GM12878 (cell line): ENCODE data around the gene RASL12. TPM values are rescaled to one million over a fixed set of nuclear protein-coding genes. Genes with fewer than 3 reads are reported as not detected.

Experiments
- ATAC-seq: fragments of 200-7000 bp; cut with Tn5 transposase; 3 replicates; pipeline ENCODE4 v1.9.1; 2020; ENCODE audit warnings: mild to moderate bottlenecking, moderate library complexity
- BruUV-seq: library from RNA; stranded (reverse); fragments of 400-500 nt; replicated peaks from 2 replicates; lab custom pipeline; 2021; lab: Mats Ljungman, UMichigan
- CTCF ChIA-PET: fragments of 300-600 bp; sonication (Branson Sonifier 250); formaldehyde crosslinking; extraction: SDS; loops from one replicate; lab custom pipeline; 2021; ENCODE audit warnings: inconsistent platforms; lab: Yijun Ruan, JAX
- POLR2A ChIA-PET: fragments of 350-600 bp; formaldehyde crosslinking; extraction: SDS; loops from one replicate; lab custom pipeline; 2021; ENCODE audit warnings: inconsistent platforms; lab: Charles Lee
- RAD21 ChIA-PET: fragments of 300-600 bp; sonication (Branson Sonifier 250); formaldehyde crosslinking; loops from one replicate; lab custom pipeline; 2023; ENCODE audit warnings: antibody characterized with exemption; ENCODE audit not compliant: unreplicated experiment; lab: Charles Lee
- SMC1A ChIA-PET: fragments of 300-600 bp; sonication (Branson Sonifier 250); formaldehyde crosslinking; loops from one replicate; lab custom pipeline; 2023; ENCODE audit not compliant: unreplicated experiment, uncharacterized antibody; lab: Charles Lee
- DNase-seq: peaks from one replicate; pipeline ENCODE4 v3.0.0-alpha.2; 2011; ENCODE audit warnings: low read depth, low spot score
- FAIRE-seq: peaks from 3 replicates; lab custom pipeline; 2011; peaks lifted over from hg19 to GRCh38; lab: Jason Lieb, UNC
- H2AFZ ChIP-seq: 2 replicates; pipeline ENCODE4 v1.6.0; 2011; ENCODE audit warnings: low read depth, low read length, control low read depth; ENCODE audit not compliant: control insufficient read depth
- H3K27ac ChIP-seq: 2 replicates; pipeline ENCODE4 v1.5.1; 2011; ENCODE audit warnings: control low read depth; ENCODE audit not compliant: control insufficient read depth, insufficient read depth
- H3K27me3 ChIP-seq, 2 experiments: replicated peaks in 1 of 2; 2 replicates each; pipeline versions ENCODE4 v1.6.0 to v1.6.1; 2011; ENCODE audit warnings: low read length in 1 of 2; ENCODE audit not compliant: control insufficient read depth in 2 of 2, insufficient read depth in 2 of 2
- H3K36me3 ChIP-seq, 2 experiments: 2 replicates each; pipeline ENCODE4 v1.5.1; 2011; ENCODE audit warnings: low read length in 1 of 2; ENCODE audit not compliant: control insufficient read depth in 2 of 2, insufficient read depth in 2 of 2
- H3K4me1 ChIP-seq: 2 replicates; pipeline ENCODE4 v1.6.1; 2011; ENCODE audit warnings: mild to moderate bottlenecking, low read length, moderate library complexity, mixed read lengths; ENCODE audit not compliant: control insufficient read depth, insufficient read depth
- H3K4me2 ChIP-seq: 2 replicates; pipeline ENCODE4 v1.6.0; 2011; ENCODE audit warnings: control low read depth; ENCODE audit not compliant: control insufficient read depth, insufficient read depth
- H3K4me3 ChIP-seq: fragments of 200-600 bp; sonication (generic); 2 replicates; pipeline ENCODE4 v1.5.1; 2016
- H3K79me2 ChIP-seq: 2 replicates; pipeline ENCODE4 v1.6.0; 2011; ENCODE audit warnings: low read length; ENCODE audit not compliant: control insufficient read depth, insufficient read depth
- H3K9ac ChIP-seq: 2 replicates; pipeline ENCODE4 v1.8.0; 2011; ENCODE audit warnings: low read length, control low read depth, mixed read lengths; ENCODE audit not compliant: control insufficient read depth, insufficient read depth
- H3K9me3 ChIP-seq: replicated peaks from 3 replicates; pipeline ENCODE4 v1.5.1; 2011; ENCODE audit warnings: mild to moderate bottlenecking, low read length; ENCODE audit not compliant: control insufficient read depth, insufficient read depth
- H4K20me1 ChIP-seq: 2 replicates; pipeline ENCODE4 v1.6.0; 2011; ENCODE audit not compliant: control insufficient read depth, insufficient read depth
- ASH2L ChIP-seq: fragments of 300-600, 200-600 bp; sonication (generic); IDR thresholded peaks from 2 replicates; pipeline ENCODE4 v1.6.1; 2017; ENCODE audit warnings: low read depth, mild to moderate bottlenecking, borderline replicate concordance
- EGR1 ChIP-seq, 2 experiments: IDR thresholded peaks; 1 replicate in 1 of 2; 2 replicates in 1 of 2; pipeline ENCODE4 v1.6.1; 2011 to 2012; ENCODE audit warnings: low read depth in 2 of 2, low read length in 2 of 2, borderline replicate concordance in 1 of 2, mild to moderate bottlenecking in 1 of 2, moderate library complexity in 1 of 2
- LARP7 ChIP-seq: fragments of 450-650 bp; IDR thresholded peaks from 2 replicates; pipeline ENCODE4 v1.6.1; 2017; ENCODE audit warnings: mild to moderate bottlenecking
- POLR2AphosphoS5 ChIP-seq: IDR thresholded peaks from 2 replicates; pipeline ENCODE4 v1.6.1; 2011; ENCODE audit warnings: mild to moderate bottlenecking, low read length, inconsistent platforms
- RUNX3 ChIP-seq: IDR thresholded peaks from 2 replicates; pipeline ENCODE4 v1.6.1; 2012; ENCODE audit warnings: low read length, inconsistent platforms
- ZBTB4 ChIP-seq: fragments of 450-650 bp; formaldehyde crosslinking; IDR thresholded peaks from 2 replicates; pipeline ENCODE4 v1.4.0; 2022; ENCODE audit warnings: mild to moderate bottlenecking, moderate library complexity
- WGBS: methylation state at CpG from one replicate; pipeline ENCODE4 v1.1.6; 2016; ENCODE audit warnings: low lambda C conversion rate; ENCODE audit not compliant: insufficient replicate concordance, insufficient coverage; ENCODE audit errors: missing lambda C conversion rate; 5-methylcytosine and 5-hydroxymethylcytosine counted together
- in situ Hi-C: fragments of 300-500 bp; cut with MboI; formaldehyde crosslinking; loops from 9 replicates; pipeline ENCODE4 v1.14.3; 2018; ENCODE audit warnings: mixed read lengths
- intact Hi-C: fragments of 100-400 bp; cut with micrococcal nuclease; formaldehyde crosslinking; loops from one replicate; pipeline ENCODE4 v1.14.2; 2022; ENCODE audit not compliant: unreplicated experiment
- polyA plus RNA-seq, 11 experiments: library from polyadenylated mRNA; depleted of rRNA in 4 of 11; unstranded in 6 of 11; stranded (reverse) in 5 of 11; fragments of >200 nt; fragmentation: Nextera tagmentation in 4 of 11; fragmentation: Illumina TruSeq in 1 of 11; extraction: Ambion mirVana in 4 of 11; extraction: Trizol in 1 of 11; gene quantifications; 1 replicate in 1 of 11; 2 replicates in 10 of 11; pipeline versions ENCODE4 v1.2.1 to v1.2.3, GENCODE V29; 2011 to 2016; ENCODE audit warnings: inconsistent platforms in 2 of 11, missing spikeins in 2 of 11, low read depth in 1 of 11
- total RNA-seq, 4 experiments: library from RNA; depleted of rRNA in 3 of 4; stranded (reverse); fragments of >200 nt in 3 of 4; fragmentation: Illumina TruSeq in 1 of 4; extraction: Trizol in 1 of 4; gene quantifications; 2 replicates each; pipeline versions ENCODE4 v1.2.1 to v1.2.3, GENCODE V29; 2013 to 2021
- TF ChIP-seq, protein P1 (sequence below): fragments of 150-350 bp; IDR thresholded peaks from 2 replicates; pipeline ENCODE4 v1.6.1; 2014; ENCODE audit warnings: mild to moderate bottlenecking, low read depth, low read length

The RASL12 gene
- total and polyA plus RNA-seq, 10 of the 15 experiments (the other 5 are each of a cell fraction or from before 2014, with no cell fraction given): 0.06 to 0.10 TPM; not detected in 8

GRCh38 chr15:65067317-65067644 lies 510 bp downstream of the RASL12 start:
- SMC1A ChIA-PET: no interaction called here
- Histone ChIP-seq H2AFZ (no peak overlapping the region), H3K27ac (no peak overlapping the region), H3K9me3 (no peaks in the 10 kb centered on the region), H3K4me1 (no peaks in the 10 kb centered on the region), H3K9ac (no peak overlapping the region), H3K4me2 (no peak overlapping the region), H3K36me3 (no peaks in the 10 kb centered on the region), H3K27me3 (peaks cover 0 to 2% of the 10 kb centered on the region in 2 experiments), H3K4me3 (no peak overlapping the region), H4K20me1 (no peaks in the 10 kb centered on the region), H3K79me2 (no peaks in the 10 kb centered on the region)
- DNase-seq (no peak), FAIRE-seq (no peak), ATAC-seq (no peak)
- intact Hi-C loops: no loop called here
- in situ Hi-C loops: no loop called here
- TF ChIP-seq EGR1 (IDR thresholded peaks at IDR 0.05; ENCODE audit: borderline replicate concordance in 1 of 2, low read depth in 2 of 2, low read length in 2 of 2): no peak
- TF ChIP-seq, protein P1, sequence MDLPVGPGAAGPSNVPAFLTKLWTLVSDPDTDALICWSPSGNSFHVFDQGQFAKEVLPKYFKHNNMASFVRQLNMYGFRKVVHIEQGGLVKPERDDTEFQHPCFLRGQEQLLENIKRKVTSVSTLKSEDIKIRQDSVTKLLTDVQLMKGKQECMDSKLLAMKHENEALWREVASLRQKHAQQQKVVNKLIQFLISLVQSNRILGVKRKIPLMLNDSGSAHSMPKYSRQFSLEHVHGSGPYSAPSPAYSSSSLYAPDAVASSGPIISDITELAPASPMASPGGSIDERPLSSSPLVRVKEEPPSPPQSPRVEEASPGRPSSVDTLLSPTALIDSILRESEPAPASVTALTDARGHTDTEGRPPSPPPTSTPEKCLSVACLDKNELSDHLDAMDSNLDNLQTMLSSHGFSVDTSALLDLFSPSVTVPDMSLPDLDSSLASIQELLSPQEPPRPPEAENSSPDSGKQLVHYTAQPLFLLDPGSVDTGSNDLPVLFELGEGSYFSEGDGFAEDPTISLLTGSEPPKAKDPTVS: no peak
- CTCF ChIA-PET: no interaction called here
- POLR2A ChIA-PET: interaction anchor here (0.7 kb wide), 1 partner anchor 10 kb away, joined by 3 read pairs; no protein-coding TSS in a partner anchor
- BruUV-seq: no TSS peak
- 39% methylated on average over 5 of the region's 8 CpGs for WGBS
- RAD21 ChIA-PET: no interaction called here

DNA sequence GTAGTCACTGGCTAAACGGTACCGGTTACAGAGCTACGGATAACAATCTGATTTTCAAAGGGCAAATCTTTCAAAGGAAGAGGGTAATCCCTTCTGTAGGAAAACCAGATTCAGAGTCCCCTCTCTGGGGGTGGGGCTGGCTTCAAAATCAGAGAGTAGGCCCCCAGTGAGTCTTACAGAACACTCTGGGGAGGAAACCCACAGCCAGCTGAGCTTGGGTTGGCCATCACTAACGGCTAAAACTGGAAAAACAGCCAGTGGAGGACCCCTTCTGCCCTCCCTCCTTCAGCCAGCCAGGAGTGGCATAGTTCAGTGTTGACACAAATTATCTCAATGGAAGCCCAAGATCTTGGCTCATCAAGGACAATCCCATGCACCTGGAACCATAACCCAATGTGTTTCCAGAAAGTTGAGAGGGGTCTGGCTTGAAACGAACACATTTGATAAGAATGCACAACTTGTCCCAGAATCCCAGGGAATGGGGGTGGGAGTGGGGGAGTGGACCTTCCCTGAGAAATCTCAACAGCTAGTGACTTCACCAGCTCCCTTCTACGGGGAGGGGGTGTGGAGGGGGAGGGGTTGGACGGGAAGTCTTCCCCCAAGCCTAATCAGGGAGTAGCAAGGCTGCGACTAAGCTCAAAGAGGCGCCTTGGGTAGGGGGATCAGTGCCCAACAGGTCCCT lies 1.0 kb downstream of the RASL12 start:
- in situ Hi-C loops: no loop called here
- no peaks in the 10 kb centered on the region for H4K20me1 ChIP-seq
- H3K27me3 ChIP-seq: peaks cover 0 to 2% of the 10 kb centered on the region in 2 experiments
- FAIRE-seq: no peak
- CTCF ChIA-PET: interaction anchor here (0.6 to 1.1 kb wide), 3 partner anchors 14 to 257 kb away, joined by 3 read pairs; no protein-coding TSS in a partner anchor
- DNase-seq: no peak
- H3K36me3 ChIP-seq: no peaks in the 10 kb centered on the region
- intact Hi-C loops: no loop called here
- SMC1A ChIA-PET: interaction anchor here (0.6 to 1.5 kb wide), 2 partner anchors 13 to 365 kb away, joined by 3 to 4 read pairs; no protein-coding TSS in a partner anchor
- no peaks in the 10 kb centered on the region for H3K4me1 ChIP-seq
- H3K79me2 ChIP-seq: no peaks in the 10 kb centered on the region
- H3K9me3 ChIP-seq: no peaks in the 10 kb centered on the region
- H3K4me2 ChIP-seq: no peak overlapping the region
- ATAC-seq: no peak
- H2AFZ ChIP-seq: no peak overlapping the region
- no TSS peak for BruUV-seq
- POLR2A ChIA-PET: interaction anchor here (0.7 kb wide), 1 partner anchor 11 kb away, joined by 3 read pairs; no protein-coding TSS in a partner anchor
- H3K27ac ChIP-seq: no peak overlapping the region
- RAD21 ChIA-PET: no interaction called here
- 40% methylated on average over 9 of the region's 9 CpGs for WGBS
- no peak overlapping the region for H3K9ac ChIP-seq
- H3K4me3 ChIP-seq: no peak overlapping the region
- no peak for TF ChIP-seq RUNX3
- TF ChIP-seq ASH2L: no peak
- TF ChIP-seq POLR2AphosphoS5: no peak
- no peak for TF ChIP-seq ZBTB4 (CRISPR knock-in tag)
- TF ChIP-seq LARP7: no peak
